CD14-positive monocyte (primary cell): ENCODE measurements around the gene INMT. TPM values are rescaled to one million over a fixed set of nuclear protein-coding genes. Genes with fewer than 3 reads are reported as not detected.
"Not testable (repeated sequence)": the region's sequence is repeated elsewhere in the genome, so short reads cannot be mapped to it uniquely, and the experiment has no call there.

Experiments used
- DNase-seq, 3 donors: peaks; one replicate each; pipeline ENCODE4 v3.0.0-alpha.2; 2011 to 2022
- H2AFZ ChIP-seq: 2 replicates; pipeline ENCODE4 v1.6.0; 2012; ENCODE audit warnings: mild to moderate bottlenecking, low read depth, low read length, inconsistent platforms; ENCODE audit not compliant: insufficient read depth, poor library complexity, severe bottlenecking
- H3K27ac ChIP-seq, 2 donors: 1 replicate in 1 of 2; 2 replicates in 1 of 2; pipeline ENCODE4 v1.5.1; 2012 to 2013; ENCODE audit warnings: low read length in 2 of 2, control low read depth in 1 of 2, inconsistent platforms in 1 of 2, low read depth in 1 of 2, mild to moderate bottlenecking in 1 of 2
- H3K27me3 ChIP-seq, 2 donors: one replicate each; pipeline versions ENCODE4 v1.6.0 to v1.6.1; 2011 to 2013; ENCODE audit warnings: low read length in 2 of 2; ENCODE audit not compliant: control insufficient read depth in 2 of 2, insufficient read depth in 2 of 2
- H3K36me3 ChIP-seq, 2 donors: replicated peaks in 1 of 2; 1 replicate in 1 of 2; 2 replicates in 1 of 2; pipeline versions ENCODE4 v1.5.1 to v1.6.1; 2012 to 2013; ENCODE audit warnings: low read length in 2 of 2, control low read depth in 1 of 2, inconsistent platforms in 1 of 2, mild to moderate bottlenecking in 1 of 2; ENCODE audit not compliant: insufficient read depth in 2 of 2, control insufficient read depth in 1 of 2
- H3K4me1 ChIP-seq, 2 donors: 1 replicate in 1 of 2; 2 replicates in 1 of 2; pipeline versions ENCODE4 v1.5.1 to v1.6.1; 2012 to 2013; ENCODE audit warnings: low read length in 2 of 2, control low read depth in 1 of 2, inconsistent platforms in 1 of 2, mild to moderate bottlenecking in 1 of 2, moderate library complexity in 1 of 2; ENCODE audit not compliant: insufficient read depth in 2 of 2, control insufficient read depth in 1 of 2
- H3K4me2 ChIP-seq: replicated peaks from 2 replicates; pipeline ENCODE3; 2012; ENCODE audit warnings: low read length, moderate library complexity, mild to moderate bottlenecking; ENCODE audit not compliant: poor library complexity, severe bottlenecking; ENCODE audit errors: extremely low read depth
- H3K4me3 ChIP-seq, 3 experiments: fragments of 200-600 bp in 1 of 3; sonication (generic) in 1 of 3; replicated peaks in 1 of 3; 1 replicate in 2 of 3; 2 replicates in 1 of 3; pipeline ENCODE4 v1.5.1; 2011 to 2013; ENCODE audit warnings: low read length in 3 of 3, mild to moderate bottlenecking in 3 of 3, control low read depth in 2 of 3, low read depth in 2 of 3, inconsistent platforms in 1 of 3, moderate library complexity in 1 of 3
- H3K79me2 ChIP-seq: 2 replicates; pipeline ENCODE4 v1.6.0; 2012; ENCODE audit warnings: mild to moderate bottlenecking, control low read depth, inconsistent platforms, low read length, moderate library complexity; ENCODE audit not compliant: insufficient read depth
- H3K9ac ChIP-seq: 2 replicates; pipeline ENCODE4 v1.6.0; 2017; ENCODE audit warnings: low read length, mild to moderate bottlenecking; ENCODE audit not compliant: insufficient read depth, poor library complexity, severe bottlenecking
- H3K9me3 ChIP-seq, 2 donors: replicated peaks in 1 of 2; 1 replicate in 1 of 2; 2 replicates in 1 of 2; pipeline versions ENCODE4 v1.5.1 to v1.6.1; 2012 to 2013; ENCODE audit warnings: low read length in 2 of 2, control low read depth in 1 of 2; ENCODE audit not compliant: control insufficient read depth in 1 of 2, insufficient read depth in 1 of 2
- H4K20me1 ChIP-seq: 2 replicates; pipeline ENCODE4 v1.6.0; 2012; ENCODE audit warnings: mild to moderate bottlenecking, low read length, control low read depth, moderate library complexity; ENCODE audit not compliant: insufficient read depth
- H3K27ac Mint-ChIP-seq, 7 donors: one replicate each; pipeline ENCODE4 v1.8.0; 2020; ENCODE audit warnings: mild to moderate bottlenecking in 7 of 7, mixed read lengths in 7 of 7, moderate library complexity in 6 of 7, inconsistent platforms in 2 of 7
- H3K27me3 Mint-ChIP-seq, 3 donors: one replicate each; pipeline ENCODE4 v1.8.0; 2021 to 2022; ENCODE audit warnings: low read depth in 3 of 3, mild to moderate bottlenecking in 3 of 3, mixed read lengths in 3 of 3, moderate library complexity in 3 of 3, inconsistent platforms in 1 of 3
- H3K36me3 Mint-ChIP-seq, 2 donors: one replicate each; pipeline ENCODE4 v1.8.0; 2020; ENCODE audit warnings: mixed read lengths in 2 of 2, inconsistent platforms in 1 of 2, mild to moderate bottlenecking in 1 of 2
- H3K4me1 Mint-ChIP-seq: one replicate; pipeline ENCODE4 v1.8.0; 2020; ENCODE audit warnings: mild to moderate bottlenecking, mixed read lengths
- H3K4me3 Mint-ChIP-seq, 2 donors: one replicate each; pipeline ENCODE4 v1.8.0; 2020; ENCODE audit warnings: mild to moderate bottlenecking in 2 of 2, mixed read lengths in 2 of 2, moderate library complexity in 1 of 2
- H3K9me3 Mint-ChIP-seq, 7 donors: one replicate each; pipeline ENCODE4 v1.8.0; 2020 to 2022; ENCODE audit warnings: mixed read lengths in 7 of 7, mild to moderate bottlenecking in 6 of 7, moderate library complexity in 6 of 7, inconsistent platforms in 2 of 7
- CTCF ChIP-seq: fragments of 200-600 bp; IDR thresholded peaks from one replicate; pipeline ENCODE4 v1.8.0; 2022; ENCODE audit warnings: antibody characterized with exemption, mild to moderate bottlenecking
- WGBS: methylation state at CpG from one replicate; pipeline ENCODE4 v1.1.5; 2013; ENCODE audit warnings: missing lambda C conversion rate; ENCODE audit not compliant: insufficient coverage; 5-methylcytosine and 5-hydroxymethylcytosine counted together
- intact Hi-C, 2 donors: fragments of 100-400 bp; cut with micrococcal nuclease; formaldehyde crosslinking; loops; one replicate each; pipeline versions ENCODE4 v1.15.0 to v1.15.1; 2023
- polyA plus RNA-seq, 3 donors: library from polyadenylated mRNA; depleted of rRNA in 1 of 3; unstranded in 2 of 3; stranded (reverse) in 1 of 3; fragments of 300-500 nt in 2 of 3; fragments of >200 nt in 1 of 3; fragmentation: Illumina TruSeq in 2 of 3; gene quantifications; 1 replicate in 2 of 3; 2 replicates in 1 of 3; pipeline ENCODE4 v1.2.3, GENCODE V29; 2012 to 2021

Gene INMT
- polyA plus RNA-seq, 3 donors, result not detected

- Mint-ChIP-seq H3K27me3 (no peaks in the 10 kb centered on the region), H3K27ac (no peak overlapping the region), H3K36me3 (no peaks in the 10 kb centered on the region), H3K9me3 (peaks cover 16 to 36% (median 24%) of the 10 kb centered on the region in 7 donors), H3K4me3 (no peak overlapping the region), H3K4me1 (no peaks in the 10 kb centered on the region)
- no peaks in the 10 kb centered on the region for H3K36me3 ChIP-seq
- H3K9ac ChIP-seq, result no peak overlapping the region
- no peaks in the 10 kb centered on the region for H3K27me3 ChIP-seq
- H3K79me2 ChIP-seq, result no peaks in the 10 kb centered on the region
- 83% methylated on average over 2 of the region's 2 CpGs for WGBS
- H4K20me1 ChIP-seq, result no peaks in the 10 kb centered on the region
- no peak overlapping the region for H2AFZ ChIP-seq
- intact Hi-C loops, result no loop called here
- no peak overlapping the region for H3K4me3 ChIP-seq
- H3K27ac ChIP-seq, result no peak overlapping the region
- H3K4me2 ChIP-seq, result no peak overlapping the region
- no peak for TF ChIP-seq CTCF
- H3K9me3 ChIP-seq, result peaks cover 22 to 28% of the 10 kb centered on the region in 2 donors
- no peaks in the 10 kb centered on the region for H3K4me1 ChIP-seq
- DNase-seq, result no peak
Measured at GRCh38 chr7:30717181-30717580, 34.8 kb upstream of the INMT start.

GRCh38 chr7:30719434-30719833, 32.5 kb upstream of the INMT start:
- H3K27me3 Mint-ChIP-seq, H3K27ac Mint-ChIP-seq, H3K4me1 Mint-ChIP-seq, H4K20me1 ChIP-seq, H3K27ac ChIP-seq, H3K36me3 Mint-ChIP-seq, H3K4me2 ChIP-seq, H3K4me1 ChIP-seq, H3K36me3 ChIP-seq, H3K4me3 Mint-ChIP-seq, H3K9ac ChIP-seq, DNase-seq, H3K4me3 ChIP-seq, H2AFZ ChIP-seq, H3K79me2 ChIP-seq, intact Hi-C loops, H3K27me3 ChIP-seq: not testable (repeated sequence)
- H3K9me3 Mint-ChIP-seq, result peaks cover 16 to 36% (median 24%) of the 10 kb centered on the region in 7 donors
- H3K9me3 ChIP-seq, result peaks cover 22 to 28% of the 10 kb centered on the region in 2 donors
- 95% methylated on average over 2 of the region's 2 CpGs for WGBS
